Muscle of leg (tissue), 11 donors: Measurements from ENCODE around the gene BOC. TPM values are rescaled to one million over a fixed set of nuclear protein-coding genes. Genes with fewer than 3 reads are reported as not detected.

ENCODE experiments used
- DNase-seq: peaks from one replicate; pipeline ENCODE4 v3.0.0; 2013
- H3K27ac ChIP-seq: one replicate; pipeline ENCODE4 v1.5.1; 2013; ENCODE audit warnings: mild to moderate bottlenecking, low read length, control low read depth
- H3K27me3 ChIP-seq: one replicate; pipeline ENCODE4 v1.6.1; 2013; ENCODE audit warnings: low read length; ENCODE audit not compliant: control insufficient read depth, insufficient read depth
- H3K36me3 ChIP-seq: one replicate; pipeline ENCODE4 v1.6.1; 2013; ENCODE audit warnings: low read length; ENCODE audit not compliant: control insufficient read depth, insufficient read depth
- H3K4me1 ChIP-seq: one replicate; pipeline ENCODE4 v1.6.1; 2013; ENCODE audit warnings: low read length; ENCODE audit not compliant: control insufficient read depth, insufficient read depth
- H3K4me3 ChIP-seq: one replicate; pipeline ENCODE4 v1.5.1; 2013; ENCODE audit warnings: low read length, control low read depth
- H3K9me3 ChIP-seq: replicated peaks from 2 replicates; pipeline ENCODE4 v1.6.1; 2013; ENCODE audit warnings: low read depth, low read length; ENCODE audit not compliant: control insufficient read depth
- WGBS: methylation state at CpG from one replicate; pipeline ENCODE4 v1.1.5; 2013; ENCODE audit warnings: missing lambda C conversion rate; ENCODE audit not compliant: insufficient coverage; 5-methylcytosine and 5-hydroxymethylcytosine counted together
- polyA plus RNA-seq, 8 donors: library from polyadenylated mRNA; unstranded; fragments of 120-200 nt; gene quantifications; one replicate each; pipeline versions ENCODE4 v1.2.1 to v1.2.3, GENCODE V29; 2013; ENCODE audit warnings: inconsistent platforms in 1 of 8, low replicate concordance in 1 of 8; ENCODE audit not compliant: insufficient read length in 8 of 8, insufficient read depth in 1 of 8
- total RNA-seq: library from RNA; stranded (reverse); fragments of 120-200 nt; gene quantifications from one replicate; pipeline ENCODE4 v1.2.4, GENCODE V29; 2013

Gene BOC
- total and polyA plus RNA-seq, 9 donors = 38.3 to 99.2 (median 55.0) TPM

GRCh38 chr3:113255854-113256615 lies 44.7 kb downstream of the BOC start:
- peaks cover 25% of the 10 kb centered on the region for H3K36me3 ChIP-seq
- no peaks in the 10 kb centered on the region for H3K9me3 ChIP-seq
- DNase-seq = peak; percentile 62
- 73% methylated on average over 4 of the region's 7 CpGs for WGBS
- peak overlapping the region; percentile 71 for H3K27ac ChIP-seq
- peaks cover 53% of the 10 kb centered on the region for H3K4me1 ChIP-seq
- H3K4me3 ChIP-seq = no peak overlapping the region
- H3K27me3 ChIP-seq = no peaks in the 10 kb centered on the region

- H3K36me3 ChIP-seq = peaks cover 14% of the 10 kb centered on the region
- peak; percentile 94 for DNase-seq
- H3K4me1 ChIP-seq = peaks cover 66% of the 10 kb centered on the region
- no peaks in the 10 kb centered on the region for H3K9me3 ChIP-seq
- H3K4me3 ChIP-seq = no peak overlapping the region
- peak overlapping the region; percentile 81 for H3K27ac ChIP-seq
- WGBS = no CpG with 5 or more reads among the region's 4 CpGs
- H3K27me3 ChIP-seq = no peaks in the 10 kb centered on the region
Measured at GRCh38 chr3:113258361-113258760, 47.0 kb downstream of the BOC start.

- peak overlapping the region; percentile 43 for H3K27ac ChIP-seq
- WGBS = no CpG with 5 or more reads among the region's 2 CpGs
- no peaks in the 10 kb centered on the region for H3K27me3 ChIP-seq
- no peak overlapping the region for H3K4me3 ChIP-seq
- H3K9me3 ChIP-seq = no peaks in the 10 kb centered on the region
- peaks cover 11% of the 10 kb centered on the region for H3K36me3 ChIP-seq
- DNase-seq = peak; percentile 59
- H3K4me1 ChIP-seq = peaks cover 64% of the 10 kb centered on the region
Measured at GRCh38 chr3:113259196-113259595, 47.8 kb downstream of the BOC start.

GRCh38 chr3:113261063-113261625 lies 49.8 kb downstream of the BOC start:
- DNase-seq = peak; percentile 96

GRCh38 chr3:113261626-113262303 lies 50.4 kb downstream of the BOC start:
- Histone ChIP-seq H3K9me3 (no peaks in the 10 kb centered on the region), H3K27me3 (no peaks in the 10 kb centered on the region), H3K4me1 (peaks cover 65% of the 10 kb centered on the region), H3K27ac (peak overlapping the region; percentile 70), H3K4me3 (no peak overlapping the region), H3K36me3 (peaks cover 11% of the 10 kb centered on the region)
- DNase-seq = peak; percentile 95
- WGBS = 57% methylated on average over 1 of the region's 1 CpG

More at GRCh38 chr3:113261063-113261625, 49.8 kb downstream of the BOC start:
- H3K36me3 ChIP-seq = peaks cover 11% of the 10 kb centered on the region
- H3K4me3 ChIP-seq = no peak overlapping the region
- no peaks in the 10 kb centered on the region for H3K27me3 ChIP-seq
- peaks cover 64% of the 10 kb centered on the region for H3K4me1 ChIP-seq
- no peaks in the 10 kb centered on the region for H3K9me3 ChIP-seq
- peak overlapping the region; percentile 70 for H3K27ac ChIP-seq
- 15% methylated on average over 2 of the region's 6 CpGs for WGBS

- H3K27ac ChIP-seq = peak overlapping the region; percentile 70
- no peak for DNase-seq
- H3K27me3 ChIP-seq = no peaks in the 10 kb centered on the region
- H3K9me3 ChIP-seq = no peaks in the 10 kb centered on the region
- H3K36me3 ChIP-seq = peaks cover 7% of the 10 kb centered on the region
- H3K4me1 ChIP-seq = peaks cover 68% of the 10 kb centered on the region
- WGBS = 33% methylated on average over 1 of the region's 2 CpGs
- H3K4me3 ChIP-seq = no peak overlapping the region
Measured at GRCh38 chr3:113262304-113262665, 50.9 kb downstream of the BOC start.

- no peak for DNase-seq
- Histone ChIP-seq H3K4me1 (peaks cover 72% of the 10 kb centered on the region), H3K27ac (no peak overlapping the region), H3K27me3 (no peaks in the 10 kb centered on the region), H3K4me3 (no peak overlapping the region), H3K36me3 (peaks cover 8% of the 10 kb centered on the region), H3K9me3 (no peaks in the 10 kb centered on the region)
- 100% methylated on average over 2 of the region's 2 CpGs for WGBS
Measured at GRCh38 chr3:113263020-113263419, 51.7 kb downstream of the BOC start.

- no peak for DNase-seq
- Histone ChIP-seq H3K9me3 (no peaks in the 10 kb centered on the region), H3K36me3 (peaks cover 16% of the 10 kb centered on the region), H3K27ac (peak overlapping the region; percentile 56), H3K4me1 (peaks cover 74% of the 10 kb centered on the region), H3K27me3 (no peaks in the 10 kb centered on the region), H3K4me3 (no peak overlapping the region)
- 51% methylated on average over 2 of the region's 3 CpGs for WGBS
Measured at GRCh38 chr3:113263778-113264177, 52.4 kb downstream of the BOC start.

GRCh38 chr3:113264283-113265131 lies 53.1 kb downstream of the BOC start:
- no peaks in the 10 kb centered on the region for H3K27me3 ChIP-seq
- peaks cover 20% of the 10 kb centered on the region for H3K36me3 ChIP-seq
- 40% methylated on average over 8 of the region's 10 CpGs for WGBS
- no peak overlapping the region for H3K4me3 ChIP-seq
- H3K27ac ChIP-seq = peak overlapping the region; percentile 56
- H3K4me1 ChIP-seq = peaks cover 79% of the 10 kb centered on the region
- DNase-seq = peak; percentile 87
- H3K9me3 ChIP-seq = no peaks in the 10 kb centered on the region
